H1 (cell line): ENCODE data around the gene ANKFN1. TPM values are rescaled to one million over a fixed set of nuclear protein-coding genes. Genes with fewer than 3 reads are reported as not detected.

Experiments used
- BCL11A ChIP-seq, 2 experiments: IDR thresholded peaks; one replicate each; pipeline ENCODE4 v1.6.1; 2011; ENCODE audit warnings: low read depth in 2 of 2, low read length in 2 of 2, mild to moderate bottlenecking in 2 of 2
- CTBP2 ChIP-seq: IDR thresholded peaks from 2 replicates; pipeline ENCODE4 v1.7.0; 2011; ENCODE audit warnings: borderline replicate concordance, mild to moderate bottlenecking, moderate library complexity, mixed read lengths, low read length; ENCODE audit not compliant: insufficient read depth, insufficient read length
- JUND ChIP-seq: IDR thresholded peaks from 2 replicates; pipeline ENCODE4 v1.6.1; 2011; ENCODE audit warnings: mild to moderate bottlenecking, improper control_type of control experiment, low read length
- PHF8 ChIP-seq: fragments of 200-600 bp; sonication (generic); conservative IDR thresholded peaks from 2 replicates; pipeline ENCODE4 v1.7.1; 2012; ENCODE audit warnings: low read depth, mild to moderate bottlenecking, inconsistent platforms, low read length, moderate library complexity
- polyA plus RNA-seq, 7 experiments: library from polyadenylated mRNA; depleted of rRNA in 3 of 7; stranded (reverse) in 5 of 7; unstranded in 2 of 7; fragments of >200 nt in 5 of 7; fragments of 200-250 nt in 2 of 7; gene quantifications; 1 replicate in 5 of 7; 2 replicates in 1 of 7; 4 replicates in 1 of 7; pipeline versions ENCODE4 v1.2.1 to v1.2.3, GENCODE V29; 2011 to 2013; ENCODE audit warnings: missing spikeins in 2 of 7, mixed read lengths in 2 of 7
- total RNA-seq: library from RNA; stranded (reverse); fragmentation: NEBNext Ultra II Directional; extraction: Animal tissue kit (Norgen Biotek cat#: 25700); gene quantifications from 2 replicates; pipeline ENCODE4 v1.2.1, GENCODE V29; 2021
- TF ChIP-seq, protein P1 (sequence below): IDR thresholded peaks from 2 replicates; pipeline ENCODE4 v1.6.1; 2012; ENCODE audit warnings: inconsistent platforms

The ANKFN1 gene
- total and polyA plus RNA-seq, 2 of the 8 experiments (the other 6 are each of a cell fraction or from before 2014, with no cell fraction given), result not detected

DNA sequence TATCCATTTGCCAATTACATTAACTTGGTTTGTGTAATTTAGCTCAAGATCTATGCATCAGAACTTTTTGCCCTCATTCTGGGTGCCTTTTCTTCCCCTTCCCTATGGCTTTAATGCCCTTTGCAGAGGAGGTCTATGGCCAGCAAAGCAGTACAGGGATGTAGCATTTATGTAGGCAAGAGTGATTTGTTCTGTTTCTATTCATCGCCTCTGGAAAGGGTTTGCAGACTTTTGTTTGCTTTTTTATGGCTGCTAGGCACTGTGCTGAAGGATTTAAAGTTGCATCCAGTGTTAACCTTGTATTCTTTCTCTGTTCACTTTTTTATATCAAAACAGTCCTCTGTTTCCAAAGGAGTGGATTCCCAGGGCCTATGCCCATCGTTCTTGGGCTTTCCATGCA, 78.0 kb downstream of the ANKFN1 start (continued):
- TF ChIP-seq PHF8 (no peak), JUND (no peak), BCL11A (IDR thresholded peaks at IDR 0.05; ENCODE audit: low read depth in 2 of 2, low read length in 2 of 2) (no peak), CTBP2 (no peak)
- TF ChIP-seq, protein P1, sequence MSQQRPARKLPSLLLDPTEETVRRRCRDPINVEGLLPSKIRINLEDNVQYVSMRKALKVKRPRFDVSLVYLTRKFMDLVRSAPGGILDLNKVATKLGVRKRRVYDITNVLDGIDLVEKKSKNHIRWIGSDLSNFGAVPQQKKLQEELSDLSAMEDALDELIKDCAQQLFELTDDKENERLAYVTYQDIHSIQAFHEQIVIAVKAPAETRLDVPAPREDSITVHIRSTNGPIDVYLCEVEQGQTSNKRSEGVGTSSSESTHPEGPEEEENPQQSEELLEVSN, result no peak
- TF ChIP-seq, all 59 proteins: peak for 0
